ENCODE measurements around the gene MOXD1.

MOXD1 gene

DNA sequence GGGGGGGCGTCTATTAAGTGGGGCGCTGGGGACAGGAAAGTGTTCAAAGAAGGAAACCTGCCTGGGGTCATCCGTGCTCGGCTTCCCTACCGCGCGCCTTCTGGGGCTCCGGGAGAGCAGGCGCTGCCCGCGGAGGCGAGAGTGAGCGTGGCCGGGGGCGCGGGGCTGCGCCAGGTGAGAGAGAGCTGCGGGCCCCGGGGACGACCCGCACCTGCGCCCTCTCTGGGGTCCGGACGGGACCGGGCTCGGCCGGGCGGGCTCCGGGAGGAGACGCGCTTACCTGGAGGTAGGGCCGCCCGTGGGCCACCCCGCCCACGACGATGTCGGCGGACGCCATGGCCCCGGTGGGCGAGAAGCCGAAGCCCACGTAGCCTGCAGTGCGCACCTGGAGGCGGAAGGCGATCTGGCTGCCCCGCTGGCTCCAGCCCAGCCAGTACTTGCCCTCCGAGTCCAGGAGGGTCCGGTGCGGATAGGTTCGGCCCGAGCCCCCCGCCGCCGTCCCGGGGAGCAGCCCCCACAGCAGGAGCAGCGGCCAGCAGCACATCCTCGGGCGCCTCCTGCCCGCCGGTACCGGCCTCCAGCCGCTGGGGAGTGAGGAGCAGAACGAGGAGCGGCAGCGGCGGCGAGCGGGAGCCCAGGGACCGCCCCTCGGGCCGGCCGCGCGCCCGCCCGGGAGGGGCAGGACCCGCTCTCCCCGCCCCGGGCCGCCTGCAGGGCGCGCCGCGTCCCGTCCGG lies at the start of gene MOXD1:
MOXD1 (minus strand) TSS at position 593 of the 735 bp plus-strand sequence; CDS start at position 544, 49 bp downstream.
- DNase-seq (ENCODE audit: low spot score): peak; percentile 76
- no peak for TF ChIP-seq CTCF (IDR thresholded peaks at IDR 0.05; ENCODE audit: extremely low read depth, missing control alignments)

- DNase-seq (ENCODE audit: low spot score): no peak
- no peak for TF ChIP-seq CTCF (IDR thresholded peaks at IDR 0.05; ENCODE audit: extremely low read depth, missing control alignments)
Observed at GRCh38 chr6:132446855-132447241, 45.6 kb upstream of the MOXD1 start.

DNA sequence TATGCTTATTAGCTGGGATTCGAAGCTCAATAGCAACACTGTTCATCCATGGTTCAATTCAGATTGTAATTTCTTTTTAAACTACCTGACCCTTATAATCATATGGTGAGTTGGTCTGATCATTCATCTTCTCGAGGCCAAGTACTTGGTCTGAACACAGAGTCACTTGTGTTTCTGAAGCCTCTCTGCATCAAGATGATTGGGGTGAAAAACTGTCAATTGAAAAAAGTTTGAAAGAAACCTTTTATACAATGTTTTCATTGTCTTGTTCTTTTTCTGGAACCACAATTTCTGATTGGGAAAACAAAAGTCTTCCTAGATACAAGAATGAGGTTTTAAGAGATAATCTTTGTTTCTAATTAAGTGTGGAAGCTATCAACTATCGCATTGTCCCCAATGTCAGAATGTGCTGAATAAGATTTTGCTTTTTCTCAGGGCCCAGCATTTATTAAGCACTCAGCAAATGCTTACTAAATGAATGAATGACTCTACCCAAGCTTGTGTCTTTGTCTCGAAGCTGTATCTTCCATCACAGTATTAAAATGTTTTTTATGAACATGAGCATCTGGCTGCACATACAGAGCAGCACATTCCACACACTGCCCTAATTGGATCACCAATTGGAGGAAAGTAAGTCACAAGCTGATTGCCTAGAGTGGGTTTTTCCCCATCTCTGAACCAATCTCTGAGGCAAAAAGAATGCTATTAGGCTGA lies 45.0 kb upstream of the MOXD1 start:
- no peak for TF ChIP-seq CTCF (IDR thresholded peaks at IDR 0.05; ENCODE audit: extremely low read depth, missing control alignments)
- no peak for DNase-seq (ENCODE audit: low spot score)

- DNase-seq (ENCODE audit: low spot score): no peak
- TF ChIP-seq CTCF (IDR thresholded peaks at IDR 0.05; ENCODE audit: extremely low read depth, missing control alignments): no peak
Observed at GRCh38 chr6:132445201-132445951, 44.1 kb upstream of the MOXD1 start.

DNA sequence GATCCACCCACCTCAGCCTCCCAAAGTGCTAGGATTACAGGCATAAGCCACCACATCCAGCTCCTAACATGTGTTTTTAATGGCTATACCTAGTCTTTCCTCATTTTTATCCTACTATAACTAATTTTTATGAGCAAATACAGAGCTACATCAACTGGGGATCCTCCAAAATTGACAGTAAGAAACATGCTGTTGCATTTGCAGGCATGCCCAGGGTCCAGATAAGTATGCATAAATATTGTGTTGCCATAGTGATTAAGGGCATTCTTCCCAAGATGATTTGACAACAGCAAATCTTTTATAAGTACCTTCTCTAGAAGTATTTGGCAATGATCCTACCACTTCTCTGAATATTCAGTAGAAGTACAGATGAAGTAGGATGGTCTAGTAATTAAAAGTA lies 41.9 kb upstream of the MOXD1 start:
- no peak for DNase-seq (ENCODE audit: low spot score)
- no peak for TF ChIP-seq CTCF (IDR thresholded peaks at IDR 0.05; ENCODE audit: extremely low read depth, missing control alignments)

- no peak for DNase-seq (ENCODE audit: low spot score)
- no peak for TF ChIP-seq CTCF (IDR thresholded peaks at IDR 0.05; ENCODE audit: extremely low read depth, missing control alignments)
Observed at GRCh38 chr6:132430110-132430509, 28.8 kb upstream of the MOXD1 start.

DNA sequence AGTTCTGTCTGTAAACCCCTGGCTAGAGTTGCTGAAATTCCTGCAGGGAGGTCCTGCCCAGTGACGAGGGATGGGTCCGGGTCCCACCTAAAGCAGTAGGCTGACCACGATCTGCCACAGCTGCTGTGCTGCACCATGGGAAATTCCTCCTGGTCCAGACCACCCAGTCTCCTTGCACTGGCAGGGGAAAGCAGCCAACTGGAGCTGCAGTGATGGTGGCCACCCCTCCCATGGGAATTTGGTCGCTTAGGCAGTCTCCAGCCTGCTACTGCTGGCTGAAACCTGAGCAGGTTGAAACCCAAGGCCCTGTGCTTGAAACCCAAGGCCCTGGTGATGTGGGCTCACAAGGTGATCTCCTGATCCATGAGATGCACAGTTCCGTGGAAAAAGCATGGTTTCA lies 23.9 kb upstream of the MOXD1 start:
- TF ChIP-seq CTCF (IDR thresholded peaks at IDR 0.05; ENCODE audit: extremely low read depth, missing control alignments): no peak
- no peak for DNase-seq (ENCODE audit: low spot score)
